ENCODE results near the gene PHF3.

PHF3 gene

DNA sequence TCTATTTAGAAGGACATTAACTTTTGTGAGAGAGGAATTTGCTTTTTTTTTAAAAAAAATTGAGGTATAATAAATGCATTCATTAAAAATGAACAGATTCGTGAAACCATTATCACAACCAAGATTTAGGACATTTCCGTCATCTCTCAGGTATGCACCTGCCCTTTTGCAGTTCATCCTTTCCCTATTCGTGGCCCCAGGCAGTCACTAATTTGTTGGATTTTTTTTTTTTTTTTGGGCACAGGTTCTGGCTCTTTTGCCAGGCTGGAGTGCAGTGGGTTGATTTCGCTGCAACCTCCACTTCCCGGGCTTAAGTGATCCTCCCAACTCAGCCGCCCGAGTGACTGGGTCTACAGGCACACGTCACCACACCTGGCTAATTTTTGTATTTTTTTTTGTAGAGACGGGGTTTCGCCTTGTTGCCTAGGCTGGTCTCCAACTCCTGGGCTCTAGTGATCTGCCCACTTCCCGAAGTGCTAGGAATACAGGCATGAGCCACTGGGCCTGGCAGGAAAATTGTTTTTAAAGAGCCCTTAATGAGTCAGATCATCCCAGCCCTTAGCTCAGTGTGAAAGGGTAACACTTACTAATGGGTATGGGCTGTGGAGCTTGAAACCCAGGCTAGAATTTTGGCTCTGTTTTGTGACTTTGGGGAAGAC, 9.2 kb downstream of the PHF3 start:
- DNase-seq, result no peak

DNA sequence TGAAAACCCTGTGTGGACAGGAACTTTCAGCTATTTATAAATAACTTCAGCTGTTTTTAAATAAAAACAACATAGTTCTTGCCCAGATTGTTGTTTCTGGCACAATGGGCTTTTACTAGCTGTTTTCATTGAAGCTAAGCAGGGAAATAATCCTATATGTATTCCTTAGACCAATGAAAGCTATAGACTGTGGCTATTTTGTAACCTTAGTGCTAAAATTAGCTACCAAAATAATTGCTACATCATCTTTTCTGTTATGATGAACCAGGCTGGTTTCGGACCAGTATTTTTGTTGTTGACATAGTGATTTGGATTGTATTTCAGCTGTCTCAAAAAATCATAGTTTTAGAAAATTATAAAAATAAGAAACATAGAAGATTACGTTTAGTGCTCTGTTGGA, 13.7 kb downstream of the PHF3 start:
- no peak for DNase-seq

DNA sequence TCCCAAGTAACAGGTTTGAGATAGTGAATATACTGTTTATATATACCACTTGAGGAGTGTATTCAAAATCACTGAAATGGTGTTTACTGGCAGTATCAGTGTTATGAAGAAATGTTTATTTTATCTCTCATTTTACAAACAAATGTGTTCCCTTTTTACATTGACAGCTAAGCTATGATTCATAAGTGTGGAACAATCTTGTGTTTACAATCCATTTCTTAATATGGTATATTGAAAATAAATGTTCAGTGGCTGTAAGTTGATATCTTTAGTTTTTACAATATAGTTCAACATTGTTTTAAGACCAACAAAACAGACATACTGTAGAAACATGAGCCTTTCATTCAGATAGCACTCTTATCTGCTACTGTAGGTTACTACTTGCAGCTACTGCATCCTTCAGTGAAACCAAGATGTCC, 14.3 kb downstream of the PHF3 start:
- no peak for DNase-seq

DNA sequence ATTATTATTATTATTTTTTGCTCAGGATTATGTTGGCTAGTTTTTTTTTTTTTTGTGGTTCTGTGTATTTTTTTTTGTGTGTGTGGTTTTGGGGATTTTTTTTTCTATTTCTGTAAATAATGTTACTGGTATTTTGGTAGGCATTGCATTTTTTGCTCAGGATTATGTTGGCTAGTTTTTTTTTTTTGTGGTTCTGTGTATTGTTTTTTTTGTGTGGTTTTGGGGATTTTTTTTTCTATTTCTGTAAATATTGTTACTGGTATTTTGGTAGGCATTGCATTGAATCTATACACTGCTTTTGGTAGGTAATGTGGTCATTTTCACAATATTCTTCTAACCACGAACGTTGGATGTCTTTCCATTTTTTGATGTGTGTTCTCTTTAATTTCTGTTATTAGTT, 17.4 kb downstream of the PHF3 start:
- DNase-seq, result no peak

DNA sequence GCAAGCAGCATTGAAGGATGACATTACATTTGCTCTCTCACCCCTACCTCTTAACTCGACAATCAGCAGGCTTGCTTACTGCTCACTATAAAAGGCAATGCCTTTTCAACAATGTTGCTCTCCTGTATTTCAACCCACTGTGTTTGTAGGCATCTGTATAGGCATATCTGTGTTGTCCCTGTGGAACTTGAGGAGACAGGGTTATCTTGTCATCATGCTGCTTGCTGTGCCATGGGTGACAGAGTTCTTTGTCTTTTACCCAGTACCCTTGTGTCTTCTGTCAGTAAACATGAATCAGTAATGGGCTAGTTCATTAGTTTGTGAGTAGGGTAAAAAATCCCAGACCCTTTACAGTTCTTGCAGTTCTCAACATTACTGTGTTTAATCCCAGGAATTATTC, 25.2 kb downstream of the PHF3 start:
- no peak for DNase-seq

DNA sequence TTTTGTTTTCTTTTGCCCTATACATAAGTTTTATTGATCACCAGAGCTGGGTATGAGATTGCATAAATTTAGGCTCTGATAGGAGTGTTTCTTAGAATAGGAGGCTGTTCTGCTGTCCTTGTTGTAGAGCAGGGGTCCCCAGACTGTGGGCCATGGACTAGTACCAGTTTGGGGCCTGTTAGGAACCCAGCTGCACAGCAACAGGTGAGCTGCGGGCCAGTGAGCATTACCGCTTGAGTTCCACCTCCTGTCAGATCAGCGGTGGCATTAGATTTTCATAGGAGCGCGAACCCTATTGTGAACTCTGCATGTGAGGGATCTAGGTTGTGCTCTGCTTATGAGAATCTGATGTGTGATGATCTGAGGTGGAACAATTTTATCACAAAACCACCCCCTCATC, 26.2 kb downstream of the PHF3 start:
- DNase-seq, result no peak

DNA sequence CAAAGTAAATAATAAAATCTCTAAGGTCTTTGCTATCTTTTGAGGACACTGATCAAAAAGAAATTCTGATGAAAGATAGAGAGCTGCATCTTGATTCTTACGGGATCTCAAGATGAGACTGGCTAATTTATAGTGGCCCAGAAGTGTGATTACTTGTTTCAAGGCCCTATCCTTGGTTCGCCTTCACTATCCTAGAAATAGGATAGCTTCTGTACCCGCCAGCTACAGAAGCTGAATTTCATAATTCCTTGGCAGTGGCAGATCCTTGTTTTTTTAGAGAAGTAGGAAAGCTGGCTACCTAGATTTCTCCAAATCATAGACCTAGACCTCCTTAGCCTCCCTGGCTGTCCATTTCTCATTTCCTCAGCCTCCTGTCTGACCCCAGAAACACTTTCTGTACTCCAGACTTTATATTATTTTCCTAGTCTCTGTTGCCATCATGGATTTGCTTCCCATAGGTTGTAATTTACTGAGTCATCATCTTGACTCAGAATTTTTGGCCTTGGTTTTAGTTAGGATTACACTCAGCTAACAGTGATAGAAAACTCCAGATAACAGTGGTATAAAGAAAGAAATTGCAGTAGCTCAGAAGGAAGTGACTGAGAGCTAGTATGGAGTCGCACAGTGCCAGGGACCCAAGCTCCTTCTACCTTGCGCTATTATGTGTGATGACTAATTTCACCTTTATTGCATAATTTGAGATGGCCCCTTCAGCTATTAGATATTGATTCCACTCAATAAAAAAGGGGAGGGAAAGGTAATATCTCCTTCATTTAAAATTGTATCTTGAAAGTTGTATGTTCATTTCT, 27.7 kb downstream of the PHF3 start:
- DNase-seq, result no peak

DNA sequence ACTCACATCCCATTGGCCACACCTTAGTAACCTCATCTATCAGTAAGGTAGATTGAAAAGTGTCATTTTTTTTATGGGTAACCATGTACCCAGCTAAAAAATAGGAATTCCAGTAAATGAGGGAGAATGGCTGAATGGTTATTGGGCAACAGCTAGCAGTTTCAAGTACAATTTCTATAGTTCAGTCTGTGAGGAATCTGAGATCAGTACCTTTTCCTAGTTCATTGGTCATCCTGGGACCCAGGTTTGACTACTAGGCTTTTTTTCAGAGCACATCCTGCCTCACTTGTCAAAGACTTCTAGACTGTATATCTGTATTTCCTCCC, 28.3 kb downstream of the PHF3 start:
- no peak for DNase-seq

DNA sequence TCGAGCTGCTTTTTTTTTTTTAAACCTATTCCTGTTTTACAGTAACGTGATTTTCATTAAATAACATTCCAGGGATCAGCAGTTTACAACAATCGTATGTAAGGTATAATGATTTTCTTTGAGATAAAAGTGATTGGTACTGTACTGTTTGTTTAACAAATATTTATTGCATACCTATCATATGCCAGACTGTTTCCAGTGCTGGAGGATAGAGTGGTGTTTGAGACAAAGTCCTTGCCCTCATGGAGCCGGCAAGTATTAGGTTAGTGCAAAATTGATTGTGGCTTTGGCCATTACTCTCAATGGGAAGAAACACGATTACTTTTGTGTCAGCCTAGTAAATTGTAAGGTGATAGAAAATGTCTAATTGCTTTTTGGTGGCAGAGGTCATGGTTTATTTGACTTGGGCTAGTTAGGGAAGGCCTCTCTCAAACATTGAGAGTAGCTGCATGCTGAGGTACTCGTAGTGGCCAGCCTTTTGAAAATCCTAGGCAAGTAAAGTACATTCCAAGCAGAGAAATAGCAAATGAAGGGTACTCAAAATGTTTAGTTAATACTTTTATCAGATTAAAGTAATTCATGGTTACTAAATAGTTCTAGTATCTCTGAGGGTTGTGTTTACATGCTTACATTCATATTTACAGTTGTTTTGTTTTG, 35.6 kb downstream of the PHF3 start:
- DNase-seq, result no peak

DNA sequence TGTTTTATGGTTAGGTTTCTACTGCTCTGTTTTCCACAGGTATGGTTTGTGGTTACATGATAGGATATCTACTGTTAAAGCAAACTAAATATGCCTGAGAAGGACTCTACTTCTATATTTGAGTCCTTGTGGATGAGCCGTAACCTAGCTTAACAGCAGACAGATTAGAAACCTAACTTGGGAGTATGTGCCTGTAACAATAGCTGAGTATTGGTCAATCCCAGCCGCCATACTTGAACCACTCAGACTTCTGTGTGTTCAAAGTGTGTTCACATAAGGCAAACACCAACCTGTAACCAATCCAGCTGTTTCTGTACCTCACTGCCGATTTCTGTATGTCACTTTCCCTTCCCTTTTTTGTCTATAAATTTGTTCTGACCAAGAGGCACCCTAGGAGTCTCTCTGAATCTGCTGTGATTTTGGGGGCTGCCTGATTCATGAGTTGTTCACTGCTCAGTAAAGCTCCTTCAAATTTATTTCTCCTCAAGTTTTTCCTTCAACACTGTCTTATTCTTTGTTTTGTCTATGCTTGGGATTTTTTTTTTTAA, 37.1 kb downstream of the PHF3 start:
- no peak for DNase-seq

DNA sequence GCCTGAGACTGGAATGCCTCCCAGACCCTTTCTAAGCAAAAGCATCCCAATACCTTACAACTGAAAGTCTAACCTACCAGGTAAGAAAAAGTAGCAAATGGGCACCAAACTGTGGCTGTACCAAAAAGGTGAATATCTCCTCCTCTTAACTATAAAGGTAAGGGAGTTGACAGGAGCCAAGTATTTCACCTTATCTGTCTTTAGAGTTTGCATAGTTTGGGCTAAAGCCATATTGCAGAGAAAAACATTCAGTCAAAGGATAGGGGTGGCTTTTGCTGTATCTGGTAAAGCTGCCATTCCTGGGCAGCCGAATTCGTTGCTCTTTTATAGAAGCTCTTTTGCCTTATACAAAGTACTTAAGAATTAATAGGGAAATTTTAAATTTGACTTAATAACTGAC, 38.1 kb downstream of the PHF3 start:
- no peak for DNase-seq

DNA sequence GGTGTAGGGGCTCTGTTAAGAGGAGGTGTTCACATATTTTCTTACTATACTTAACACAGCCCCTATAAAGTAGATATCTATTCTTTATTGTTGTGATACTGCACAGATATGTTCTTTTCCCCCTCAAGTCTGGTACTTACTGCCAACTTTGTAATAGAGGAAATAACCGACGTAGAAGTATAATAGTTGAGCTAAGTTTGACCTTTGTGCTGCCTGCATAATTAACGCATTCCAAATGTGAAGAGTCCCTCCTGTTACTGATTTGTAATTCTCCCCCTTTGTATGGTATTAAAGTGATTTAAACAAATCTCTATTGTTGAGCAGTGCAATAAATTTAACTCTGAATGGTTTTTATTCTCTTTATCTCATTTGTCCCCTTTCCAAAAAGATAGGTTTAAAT, 39.0 kb downstream of the PHF3 start:
- no peak for DNase-seq

DNA sequence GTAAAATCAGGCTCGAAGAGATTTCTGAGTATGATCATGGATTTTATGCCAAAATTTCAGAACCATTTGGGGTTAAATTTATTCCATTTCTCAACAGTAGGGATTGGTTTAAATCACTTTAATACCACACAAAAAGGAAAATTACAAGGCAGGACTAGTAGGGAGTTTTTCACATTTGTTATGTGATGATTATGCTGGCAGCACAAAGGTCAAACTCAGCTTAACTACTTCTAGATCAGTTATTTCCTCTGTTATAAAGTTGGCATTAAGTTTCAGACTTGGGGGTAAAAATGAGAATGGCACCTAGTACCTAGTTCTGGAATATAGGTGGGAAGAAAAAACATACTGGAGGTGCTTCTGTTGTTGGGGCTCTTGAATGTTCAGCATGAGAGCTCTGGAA, 39.5 kb downstream of the PHF3 start:
- DNase-seq, result no peak

DNA sequence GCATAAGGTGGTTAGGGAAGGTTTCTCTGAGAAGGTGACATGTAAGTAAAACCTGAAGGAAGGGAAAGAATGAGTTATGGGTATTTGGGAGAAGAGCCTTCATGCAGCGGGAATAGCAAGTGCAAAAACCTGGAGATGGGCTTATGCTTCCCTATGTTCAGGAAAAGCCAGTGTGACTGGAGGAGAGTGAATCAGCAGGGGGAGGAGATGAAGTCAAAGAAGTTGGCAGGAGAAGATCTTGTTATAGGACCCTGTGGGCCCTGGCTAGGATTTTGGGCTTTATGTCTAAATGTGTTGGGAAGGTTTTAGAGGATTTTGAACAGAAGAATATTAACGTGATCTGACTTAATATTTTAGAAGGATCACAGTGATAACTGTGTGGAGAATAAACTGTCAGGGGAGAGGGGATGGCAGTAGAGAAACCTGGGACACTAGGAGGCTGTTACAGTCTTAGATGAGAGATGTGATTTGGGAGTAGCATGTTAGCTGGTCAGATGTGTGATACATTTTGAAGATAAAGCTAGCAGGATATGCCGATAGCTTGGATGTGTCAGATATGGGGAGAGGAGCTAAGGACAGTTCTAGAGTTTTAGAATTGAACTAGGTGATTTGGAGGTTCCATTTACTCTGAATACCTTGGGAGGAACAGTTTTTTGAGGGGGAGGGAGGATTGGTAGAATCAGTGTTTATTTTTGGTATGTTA, 41.0 kb downstream of the PHF3 start:
- no peak for DNase-seq

DNA sequence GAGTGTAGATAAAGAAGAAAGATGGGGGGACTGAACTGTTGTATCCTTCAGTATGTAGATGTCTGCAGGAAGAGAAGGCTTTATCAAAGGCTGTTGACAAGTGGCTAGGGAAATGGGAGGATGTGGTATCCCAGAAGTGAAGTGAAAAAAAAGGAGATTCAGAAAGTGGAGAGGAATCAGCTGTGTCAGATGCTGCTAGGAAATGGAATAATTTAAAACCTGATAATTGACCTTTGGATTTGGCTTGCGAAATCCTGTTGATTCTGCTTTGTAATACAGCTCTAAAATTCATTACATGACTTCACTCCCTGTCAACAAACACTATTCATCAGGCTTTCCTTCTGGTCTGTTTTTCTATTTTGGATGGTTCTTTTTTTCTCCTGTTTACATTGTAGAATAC, 41.7 kb downstream of the PHF3 start:
- DNase-seq, result no peak

DNA sequence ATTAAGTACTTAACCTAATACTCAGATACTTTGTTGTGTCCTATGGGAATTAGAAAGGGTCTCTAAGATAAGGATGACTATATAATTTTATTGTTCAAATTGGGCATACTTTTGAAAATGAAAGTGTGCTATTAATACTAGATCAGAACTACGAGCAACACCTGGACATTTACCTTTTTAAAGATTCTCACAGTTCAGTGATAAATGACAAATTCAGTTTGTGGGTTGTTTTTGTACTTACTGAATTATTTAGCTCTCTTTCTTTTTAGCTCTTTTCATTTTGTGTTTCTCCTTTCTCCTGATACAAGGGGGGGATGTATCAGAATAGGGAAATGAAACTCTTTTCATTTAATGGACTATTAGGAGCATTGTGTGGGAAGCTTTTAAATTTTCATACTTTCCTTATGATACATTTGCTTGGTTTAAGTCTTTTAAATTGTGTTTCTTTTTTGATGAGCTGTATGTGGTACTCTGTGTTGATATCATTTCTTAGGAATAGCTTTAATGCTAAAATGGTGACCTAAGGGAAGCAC, 47.5 kb downstream of the PHF3 start:
- DNase-seq, result no peak

DNA sequence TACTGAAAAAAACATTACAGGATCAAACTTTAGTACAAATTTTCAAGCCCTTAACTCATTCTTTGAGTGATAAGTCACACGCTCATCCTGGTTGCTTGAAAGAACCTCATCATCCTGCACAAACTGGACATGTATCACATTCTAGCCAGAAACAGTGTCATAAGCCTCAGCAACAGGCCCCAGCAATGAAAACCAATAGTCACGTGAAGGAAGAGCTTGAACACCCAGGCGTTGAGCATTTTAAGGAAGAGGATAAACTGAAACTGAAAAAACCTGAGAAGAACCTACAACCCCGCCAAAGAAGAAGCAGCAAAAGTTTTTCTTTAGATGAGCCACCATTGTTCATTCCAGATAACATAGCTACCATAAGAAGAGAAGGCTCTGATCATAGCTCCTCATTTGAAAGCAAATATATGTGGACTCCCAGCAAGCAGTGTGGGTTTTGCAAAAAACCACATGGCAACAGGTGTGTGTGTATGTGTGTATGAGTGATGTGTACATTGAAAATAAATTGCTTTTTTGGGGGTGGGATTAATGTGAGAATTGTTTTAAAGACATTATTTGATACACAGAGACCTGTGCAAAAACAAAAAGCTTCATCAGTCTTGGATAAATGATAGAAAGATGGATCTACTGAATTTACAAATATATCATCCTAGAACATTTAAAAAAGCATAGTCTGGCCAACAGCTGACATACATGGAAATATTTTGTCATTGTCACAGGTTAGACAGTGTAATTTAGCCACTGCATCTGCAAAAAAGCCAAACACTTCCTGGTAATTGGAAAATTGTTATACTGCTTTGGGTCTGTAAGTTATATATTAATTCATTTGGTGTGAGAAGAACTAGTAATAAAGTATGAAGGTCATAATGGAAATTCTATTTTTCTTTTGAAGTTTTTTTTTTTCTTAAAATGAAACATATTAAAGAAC, 50.1 kb downstream of the PHF3 start:
- no peak for DNase-seq

DNA sequence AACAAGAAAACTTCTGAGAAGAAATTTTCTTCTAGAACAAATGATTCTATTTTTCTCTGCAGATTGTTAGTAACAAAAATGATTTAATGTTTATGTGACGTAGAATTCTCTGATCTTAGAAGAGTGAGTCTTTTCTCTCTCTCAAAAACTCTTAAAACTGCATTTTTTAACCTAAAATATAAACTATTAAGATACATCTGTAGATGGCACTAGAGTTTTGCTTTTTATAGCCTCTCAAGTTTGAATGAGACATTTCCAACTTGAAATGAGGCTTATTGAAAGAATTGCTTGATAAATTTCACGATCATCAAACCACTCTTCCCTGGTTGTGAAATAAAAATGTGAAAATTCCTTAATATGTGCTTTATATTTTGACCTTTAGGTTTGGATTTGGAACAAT, 53.8 kb downstream of the PHF3 start:
- DNase-seq, result no peak

DNA sequence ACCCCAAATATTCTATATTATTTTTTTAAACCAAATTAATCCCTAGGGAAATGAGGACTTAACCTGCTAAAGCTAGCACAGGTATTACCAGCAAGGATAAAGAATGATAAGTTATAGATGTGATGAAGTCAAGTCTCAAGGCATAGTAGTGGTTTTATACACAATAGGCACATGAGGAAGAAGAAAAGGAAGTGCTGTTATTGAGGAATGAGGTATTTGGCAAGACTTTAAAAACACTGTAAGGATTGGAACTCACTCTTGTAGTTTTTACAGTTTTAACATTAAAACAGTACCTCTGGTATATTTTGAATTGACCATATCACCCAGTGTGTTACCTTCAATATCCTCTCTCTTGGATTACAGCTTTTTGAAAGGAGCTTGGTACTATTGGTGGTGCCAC, 54.6 kb downstream of the PHF3 start:
- DNase-seq, result no peak

DNA sequence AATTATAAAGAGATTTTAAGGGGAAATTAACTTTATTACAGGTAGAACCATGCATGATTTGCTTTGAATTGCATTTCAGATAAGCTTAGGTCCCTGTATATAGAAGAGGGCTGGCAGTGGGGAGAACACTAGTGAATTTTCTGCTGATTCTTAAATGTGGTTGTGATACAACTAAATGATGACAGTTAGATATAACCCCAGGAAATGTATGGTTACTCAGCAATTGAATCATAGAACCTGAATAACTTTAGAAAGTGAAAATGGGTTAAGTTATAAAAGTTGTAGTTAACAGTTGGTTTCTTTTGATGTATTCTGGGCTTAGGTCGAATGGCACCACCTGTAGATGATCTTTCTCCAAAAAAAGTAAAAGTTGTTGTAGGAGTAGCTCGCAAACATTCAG, 70.1 kb downstream of the PHF3 start:
- DNase-seq, result no peak

DNA sequence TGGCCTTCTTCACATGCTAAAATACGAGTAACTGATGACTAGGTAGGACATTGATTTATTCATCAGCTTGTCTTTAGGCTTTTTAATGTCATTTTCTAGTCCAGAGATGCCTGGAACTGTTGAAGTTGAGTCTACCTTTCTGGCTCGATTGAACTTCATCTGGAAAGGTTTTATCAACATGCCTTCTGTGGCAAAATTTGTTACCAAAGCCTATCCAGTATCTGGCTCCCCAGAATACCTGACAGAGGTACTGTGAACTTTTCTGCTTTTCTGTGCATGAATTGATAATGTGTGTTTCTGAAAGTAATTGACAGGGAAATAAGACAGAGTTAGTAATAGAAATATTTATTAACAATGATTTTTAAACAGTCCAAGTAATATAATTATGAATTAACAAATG, 71.0 kb downstream of the PHF3 start:
- DNase-seq, result no peak

DNA sequence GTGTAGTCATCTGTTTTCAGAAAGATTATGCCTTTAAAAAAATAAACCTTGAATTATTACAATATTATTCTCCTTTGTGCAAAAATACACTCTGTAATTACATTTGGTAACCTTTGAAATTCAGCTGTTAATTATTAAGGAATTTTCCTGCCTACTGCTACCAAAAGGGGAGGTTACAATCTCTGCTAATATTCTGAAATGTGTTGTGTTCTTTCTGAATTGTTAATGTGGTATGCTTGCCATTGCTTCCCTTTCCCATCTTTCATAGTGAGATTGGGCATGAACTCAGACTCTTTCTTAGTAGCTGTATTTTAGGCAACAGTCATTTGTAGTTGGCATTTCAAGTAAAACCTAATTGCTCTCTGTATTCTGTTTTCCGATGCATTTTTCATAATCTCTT, 73.0 kb downstream of the PHF3 start:
- DNase-seq, result no peak
